Activated CD8-positive, alpha-beta memory T cell treated with anti-CD3 and anti-CD28 coated beads for 4 hours (primary cell): ENCODE results near the gene EFCAB8.

Experiments used
- DNase-seq, 2 donors: peaks; one replicate each; pipeline ENCODE4 v3.0.0-alpha.2; 2020; ENCODE audit warnings: low read depth in 2 of 2

The EFCAB8 gene

DNA sequence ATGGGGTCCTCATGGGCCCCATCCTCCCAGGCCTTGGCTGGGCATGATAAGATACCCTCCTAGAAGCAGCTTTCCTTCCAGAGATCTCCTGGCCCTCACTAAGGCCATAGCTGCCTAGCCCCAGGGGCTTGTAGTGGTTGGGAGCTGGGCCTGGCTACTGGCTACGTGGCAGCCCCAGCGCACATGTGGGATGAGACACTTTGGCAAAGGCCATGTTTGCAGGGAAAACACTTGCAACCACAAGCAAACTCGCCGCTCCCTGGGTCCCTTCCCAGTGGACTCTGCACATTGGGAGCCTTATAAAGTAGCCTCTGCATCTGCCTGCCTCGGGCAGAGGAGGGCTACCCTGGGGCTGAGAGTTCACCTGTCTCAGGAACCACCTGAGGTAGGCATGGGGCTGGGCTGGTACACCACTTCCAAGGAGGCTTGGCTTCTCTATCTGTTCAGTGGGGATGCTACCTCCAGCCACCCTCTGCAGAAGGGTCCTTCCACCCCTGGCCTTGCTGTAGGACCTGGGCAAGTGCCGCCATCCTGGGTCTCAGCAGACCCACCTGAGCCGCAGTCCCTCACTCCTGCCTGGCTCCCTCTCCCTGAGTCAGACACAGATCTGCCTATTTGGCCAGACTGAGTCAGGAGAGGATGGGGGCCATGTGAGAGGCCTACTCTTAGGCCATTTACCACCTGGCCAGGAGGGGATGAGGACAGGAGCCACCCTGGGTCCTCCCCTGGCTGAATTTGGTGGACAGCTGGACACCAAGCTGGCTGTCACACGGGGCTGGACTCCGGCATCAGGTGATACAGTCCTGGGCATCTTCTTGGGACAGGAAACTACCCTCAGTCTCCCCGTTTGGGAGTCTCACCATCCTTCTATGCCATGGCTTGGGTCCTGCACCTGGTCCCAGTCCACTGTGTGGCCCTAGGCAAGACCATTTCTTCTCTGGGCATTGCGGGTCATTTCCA is 148.9 kb downstream of the EFCAB8 start, which contains the start of gene BPIFB2:
Gene BPIFB2, plus strand, starts transcription at position 329 of the 960 bp plus-strand sequence. CDS start 871 bp downstream, outside the sequence.
- DNase-seq: no peak

DNA sequence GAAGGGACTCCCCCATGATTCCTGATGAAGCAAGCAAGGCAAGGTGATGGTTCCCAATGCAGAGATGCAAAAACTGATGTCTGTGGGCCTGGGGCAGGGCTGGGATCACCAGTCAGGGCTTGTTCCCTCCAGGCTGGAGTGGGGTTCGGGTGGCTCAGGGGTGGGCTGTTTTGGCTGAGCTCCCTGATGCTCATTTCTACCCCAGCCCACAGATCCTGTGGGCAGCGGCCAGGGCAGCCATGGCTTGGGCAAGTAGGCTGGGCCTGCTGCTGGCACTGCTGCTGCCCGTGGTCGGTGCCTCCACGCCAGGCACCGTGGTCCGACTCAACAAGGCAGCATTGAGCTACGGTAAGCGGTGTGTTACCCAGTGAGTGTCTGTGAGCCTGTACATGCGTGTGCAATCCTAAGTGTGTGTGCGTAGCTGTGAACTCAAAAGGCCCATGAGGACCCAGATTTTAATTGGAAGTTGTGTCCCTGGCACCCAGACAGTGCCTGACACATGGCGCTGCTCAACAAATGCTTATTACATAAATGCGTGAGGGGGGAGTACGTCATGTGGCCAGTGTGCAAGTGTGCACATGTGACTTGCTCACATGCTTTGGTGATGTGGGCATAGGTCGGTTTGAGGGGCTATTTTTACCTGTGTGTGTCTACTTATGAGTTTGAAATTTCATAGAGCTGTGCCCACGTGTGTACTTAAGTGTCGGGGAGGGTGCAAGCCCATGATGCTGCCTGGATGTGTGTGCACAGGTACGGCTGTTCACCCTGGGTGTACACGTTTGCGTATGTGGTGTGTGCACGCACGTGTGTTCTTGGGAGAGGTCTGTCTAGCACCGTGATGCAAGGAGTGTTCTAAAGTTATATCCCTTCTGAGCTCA is 149.9 kb downstream of the EFCAB8 start:
- DNase-seq: no peak

DNA sequence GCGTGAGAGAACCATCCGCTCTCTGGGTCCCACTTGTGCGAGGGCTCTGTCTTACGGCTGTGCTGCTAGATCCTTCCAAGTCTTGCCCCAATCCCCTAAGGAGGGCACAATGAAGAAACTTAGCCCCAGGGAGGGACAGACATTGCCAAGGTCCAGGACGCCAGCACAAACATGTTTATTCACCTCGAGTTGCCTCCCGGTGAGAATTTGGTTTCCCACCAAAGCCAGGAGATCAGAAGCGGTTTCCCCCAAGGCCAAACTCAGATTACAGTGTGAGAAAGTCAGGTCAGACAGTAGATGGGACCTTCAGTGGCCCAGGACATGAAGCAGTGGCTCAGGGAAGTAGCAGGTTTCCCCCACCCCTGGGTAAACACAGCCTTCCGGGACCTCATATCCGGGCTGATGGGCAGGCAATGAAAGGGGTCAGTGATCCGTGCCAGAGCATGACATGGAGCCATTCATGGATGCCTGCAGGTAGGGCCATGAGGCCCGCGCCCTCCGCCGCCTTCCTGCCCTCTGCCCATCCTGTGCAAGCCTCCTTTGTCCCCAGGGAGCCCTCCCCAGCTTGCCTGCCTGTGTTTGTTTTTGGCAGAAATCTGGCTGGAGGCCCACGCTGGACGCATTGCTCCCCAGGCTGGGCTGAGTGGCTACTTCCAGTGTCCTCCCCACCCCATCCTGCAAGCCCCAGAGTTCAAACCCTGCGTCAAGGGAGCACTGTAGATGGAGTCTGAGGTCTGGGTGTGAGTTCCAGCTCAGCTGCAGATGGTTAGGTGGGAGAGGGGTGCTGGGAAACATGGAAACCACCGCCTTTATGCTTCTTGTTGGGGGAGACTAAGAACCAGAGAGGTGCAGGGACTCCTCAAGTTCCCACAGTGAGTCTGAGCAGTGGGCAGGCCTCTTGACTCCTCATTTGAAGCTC is 150.8 kb downstream of the EFCAB8 start:
- no peak for DNase-seq

DNA sequence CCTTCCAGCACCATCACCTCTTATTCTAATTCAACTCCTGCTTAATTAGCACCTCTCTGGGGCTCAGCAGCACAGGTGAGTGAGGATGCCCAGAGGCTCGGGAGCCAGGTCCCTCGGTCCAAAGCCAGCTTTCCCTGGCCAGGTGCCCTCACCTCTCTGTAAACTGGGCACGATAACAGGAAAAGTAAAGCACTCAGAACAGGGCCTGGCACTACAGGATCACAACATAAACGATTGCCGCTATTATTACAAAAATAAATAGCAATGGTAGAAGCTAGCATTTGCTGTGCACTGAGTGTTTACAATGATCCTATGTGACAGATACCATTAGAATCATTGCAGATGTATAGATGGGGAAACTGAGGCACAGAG is 151.4 kb downstream of the EFCAB8 start:
- no peak for DNase-seq

DNA sequence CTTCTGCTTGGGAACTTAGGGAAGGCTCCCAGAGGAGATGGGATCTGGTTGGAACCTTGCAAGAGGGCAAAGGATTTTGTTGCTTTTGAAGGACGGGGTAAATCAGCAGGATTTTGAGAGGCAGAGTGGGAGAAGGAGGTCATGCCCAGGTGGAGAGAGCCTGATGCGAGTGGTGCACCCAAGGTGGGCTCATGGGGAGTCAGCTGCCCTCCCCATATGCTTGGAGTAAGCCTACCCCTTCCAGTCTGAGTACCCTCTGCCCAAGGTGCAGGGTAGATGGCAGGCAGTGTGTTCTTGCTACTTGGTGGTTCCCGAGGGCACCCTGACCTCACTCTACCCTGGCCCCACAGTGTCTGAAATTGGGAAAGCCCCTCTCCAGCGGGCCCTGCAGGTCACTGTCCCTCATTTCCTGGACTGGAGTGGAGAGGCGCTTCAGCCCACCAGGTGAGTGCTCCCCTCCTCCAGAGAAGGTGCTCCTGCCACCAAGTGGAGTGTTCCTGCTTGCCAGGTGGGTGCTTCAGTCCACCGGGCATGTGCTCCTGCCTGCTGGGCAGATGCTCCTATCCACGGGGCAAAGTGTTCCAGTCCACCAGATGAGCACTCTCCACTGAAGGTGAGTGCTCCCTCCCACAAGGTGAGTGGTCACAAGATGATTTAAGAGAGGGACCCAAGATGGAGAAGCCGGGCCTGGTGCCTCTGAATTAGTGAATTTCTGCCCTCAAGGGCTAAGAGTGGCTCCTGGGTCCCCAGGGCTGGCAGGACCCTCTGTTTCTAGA is 152.1 kb downstream of the EFCAB8 start:
- DNase-seq: no peak
